Fibroblast of pulmonary artery (primary cell): ENCODE measurements around the gene CROCC2.

Source experiments
- DNase-seq: peaks from one replicate; pipeline ENCODE4 v3.0.0-alpha.2; 2010; ENCODE audit warnings: low read depth
- H3K4me3 ChIP-seq: replicated peaks from 2 replicates; pipeline ENCODE4 v1.5.1; 2011; ENCODE audit warnings: low read depth, mild to moderate bottlenecking, control low read depth, low read length, moderate library complexity
- CTCF ChIP-seq: IDR thresholded peaks from 2 replicates; pipeline ENCODE4 v1.5.1; 2011; ENCODE audit warnings: mild to moderate bottlenecking, control low read depth, low read length, inconsistent platforms; ENCODE audit errors: missing control alignments

Gene CROCC2

GRCh38 chr2:240911641-240912265 lies 5.6 kb downstream of the CROCC2 start:
- DNase-seq, result peak; percentile 47

GRCh38 chr2:240912878-240913809 lies 7.0 kb downstream of the CROCC2 start:
- DNase-seq, result peak; percentile 48
- TF ChIP-seq CTCF, result no peak
- H3K4me3 ChIP-seq, result no peak overlapping the region

More at GRCh38 chr2:240911641-240912265, 5.6 kb downstream of the CROCC2 start:
- no peak for TF ChIP-seq CTCF
- no peak overlapping the region for H3K4me3 ChIP-seq

- peak; percentile 82 for DNase-seq
- no peak overlapping the region for H3K4me3 ChIP-seq
These were observed 7.9 kb downstream of the CROCC2 start for GRCh38 chr2:240913810-240914644.

GRCh38 chr2:240914645-240915525 lies 8.7 kb downstream of the CROCC2 start:
- TF ChIP-seq CTCF, result no peak
- H3K4me3 ChIP-seq, result no peak overlapping the region
- DNase-seq, result no peak

More at GRCh38 chr2:240913810-240914644, 7.9 kb downstream of the CROCC2 start:
- peak; percentile 84 for TF ChIP-seq CTCF

GRCh38 chr2:240915526-240916341 lies 9.6 kb downstream of the CROCC2 start:
- DNase-seq, result no peak
- no peak overlapping the region for H3K4me3 ChIP-seq
- TF ChIP-seq CTCF, result no peak
